GM12878 (cell line): Measurements from ENCODE around the gene TREML2. TPM values are rescaled to one million over a fixed set of nuclear protein-coding genes. Genes with fewer than 3 reads are reported as not detected.

Experiments used
- ATAC-seq: fragments of 200-7000 bp; cut with Tn5 transposase; 3 replicates; pipeline ENCODE4 v1.9.1; 2020; ENCODE audit warnings: mild to moderate bottlenecking, moderate library complexity
- BruUV-seq: library from RNA; stranded (reverse); fragments of 400-500 nt; replicated peaks from 2 replicates; lab custom pipeline; 2021; lab: Mats Ljungman, UMichigan
- CTCF ChIA-PET: fragments of 300-600 bp; sonication (Branson Sonifier 250); formaldehyde crosslinking; extraction: SDS; loops from one replicate; lab custom pipeline; 2021; ENCODE audit warnings: inconsistent platforms; lab: Yijun Ruan, JAX
- POLR2A ChIA-PET: fragments of 350-600 bp; formaldehyde crosslinking; extraction: SDS; loops from one replicate; lab custom pipeline; 2021; ENCODE audit warnings: inconsistent platforms; lab: Charles Lee
- RAD21 ChIA-PET: fragments of 300-600 bp; sonication (Branson Sonifier 250); formaldehyde crosslinking; loops from one replicate; lab custom pipeline; 2023; ENCODE audit warnings: antibody characterized with exemption; ENCODE audit not compliant: unreplicated experiment; lab: Charles Lee
- SMC1A ChIA-PET: fragments of 300-600 bp; sonication (Branson Sonifier 250); formaldehyde crosslinking; loops from one replicate; lab custom pipeline; 2023; ENCODE audit not compliant: unreplicated experiment, uncharacterized antibody; lab: Charles Lee
- DNase-seq: peaks from one replicate; pipeline ENCODE4 v3.0.0-alpha.2; 2011; ENCODE audit warnings: low read depth, low spot score
- FAIRE-seq: peaks from 3 replicates; lab custom pipeline; 2011; peaks lifted over from hg19 to GRCh38; lab: Jason Lieb, UNC
- H2AFZ ChIP-seq: 2 replicates; pipeline ENCODE4 v1.6.0; 2011; ENCODE audit warnings: low read depth, low read length, control low read depth; ENCODE audit not compliant: control insufficient read depth
- H3K27ac ChIP-seq: 2 replicates; pipeline ENCODE4 v1.5.1; 2011; ENCODE audit warnings: control low read depth; ENCODE audit not compliant: control insufficient read depth, insufficient read depth
- H3K27me3 ChIP-seq, 2 experiments: replicated peaks in 1 of 2; 2 replicates each; pipeline versions ENCODE4 v1.6.0 to v1.6.1; 2011; ENCODE audit warnings: low read length in 1 of 2; ENCODE audit not compliant: control insufficient read depth in 2 of 2, insufficient read depth in 2 of 2
- H3K36me3 ChIP-seq, 2 experiments: 2 replicates each; pipeline ENCODE4 v1.5.1; 2011; ENCODE audit warnings: low read length in 1 of 2; ENCODE audit not compliant: control insufficient read depth in 2 of 2, insufficient read depth in 2 of 2
- H3K4me1 ChIP-seq: 2 replicates; pipeline ENCODE4 v1.6.1; 2011; ENCODE audit warnings: mild to moderate bottlenecking, low read length, moderate library complexity, mixed read lengths; ENCODE audit not compliant: control insufficient read depth, insufficient read depth
- H3K4me2 ChIP-seq: 2 replicates; pipeline ENCODE4 v1.6.0; 2011; ENCODE audit warnings: control low read depth; ENCODE audit not compliant: control insufficient read depth, insufficient read depth
- H3K4me3 ChIP-seq: fragments of 200-600 bp; sonication (generic); 2 replicates; pipeline ENCODE4 v1.5.1; 2016
- H3K79me2 ChIP-seq: 2 replicates; pipeline ENCODE4 v1.6.0; 2011; ENCODE audit warnings: low read length; ENCODE audit not compliant: control insufficient read depth, insufficient read depth
- H3K9ac ChIP-seq: 2 replicates; pipeline ENCODE4 v1.8.0; 2011; ENCODE audit warnings: low read length, control low read depth, mixed read lengths; ENCODE audit not compliant: control insufficient read depth, insufficient read depth
- H3K9me3 ChIP-seq: replicated peaks from 3 replicates; pipeline ENCODE4 v1.5.1; 2011; ENCODE audit warnings: mild to moderate bottlenecking, low read length; ENCODE audit not compliant: control insufficient read depth, insufficient read depth
- H4K20me1 ChIP-seq: 2 replicates; pipeline ENCODE4 v1.6.0; 2011; ENCODE audit not compliant: control insufficient read depth, insufficient read depth
- ATF7 ChIP-seq: fragments of 450-650 bp; IDR thresholded peaks from 2 replicates; pipeline ENCODE4 v1.6.1; 2016; ENCODE audit warnings: low read depth, mild to moderate bottlenecking
- CHD1 ChIP-seq: IDR thresholded peaks from 2 replicates; pipeline ENCODE4 v1.6.1; 2012; ENCODE audit warnings: low read depth, low read length, improper control_type of control experiment
- CHD2 ChIP-seq: IDR thresholded peaks from 2 replicates; pipeline ENCODE4 v1.6.1; 2011; ENCODE audit warnings: low read depth, low read length, improper control_type of control experiment, borderline replicate concordance
- FOXK2 ChIP-seq: fragments of 450-650 bp; IDR thresholded peaks from 2 replicates; pipeline ENCODE4 v1.6.1; 2017; ENCODE audit warnings: mild to moderate bottlenecking, moderate library complexity
- FOXM1 ChIP-seq: IDR thresholded peaks from 2 replicates; pipeline ENCODE4 v1.6.1; 2012; ENCODE audit warnings: low read depth, mild to moderate bottlenecking, inconsistent platforms, low read length, moderate library complexity
- GABPA ChIP-seq: IDR thresholded peaks from 2 replicates; pipeline ENCODE4 v1.6.1; 2014; ENCODE audit warnings: antibody characterized with exemption, low read depth, mild to moderate bottlenecking, inconsistent platforms
- HDAC2 ChIP-seq: fragments of 200-600 bp; sonication (generic); IDR thresholded peaks from 2 replicates; pipeline ENCODE4 v1.6.1; 2017
- KLF5 ChIP-seq: fragments of 450-650 bp; IDR thresholded peaks from 2 replicates; pipeline ENCODE4 v1.6.1; 2014; ENCODE audit warnings: mild to moderate bottlenecking; ENCODE audit not compliant: partially characterized antibody
- MEF2A ChIP-seq: IDR thresholded peaks from 2 replicates; pipeline ENCODE4 v1.6.1; 2011; ENCODE audit warnings: low read depth, mild to moderate bottlenecking, low read length, moderate library complexity; ENCODE audit not compliant: insufficient read depth
- MYC ChIP-seq: IDR thresholded peaks from 2 replicates; pipeline ENCODE4 v1.6.1; 2011; ENCODE audit warnings: mild to moderate bottlenecking, low read length, moderate library complexity, inconsistent platforms; ENCODE audit not compliant: insufficient read depth, insufficient replicate concordance, insufficient read length, severe bottlenecking
- POLR2AphosphoS5 ChIP-seq: IDR thresholded peaks from 2 replicates; pipeline ENCODE4 v1.6.1; 2011; ENCODE audit warnings: mild to moderate bottlenecking, low read length, inconsistent platforms
- SRF ChIP-seq, 2 experiments: IDR thresholded peaks; 2 replicates each; pipeline ENCODE4 v1.6.1; 2011; ENCODE audit warnings: low read depth in 2 of 2, low read length in 2 of 2, mild to moderate bottlenecking in 1 of 2, moderate library complexity in 1 of 2
- STAT1 ChIP-seq: fragments of 450-650 bp; conservative IDR thresholded peaks from 2 replicates; pipeline ENCODE4 v1.6.1; 2014; ENCODE audit warnings: antibody characterized with exemption, mild to moderate bottlenecking
- STAT3 ChIP-seq: IDR thresholded peaks from 2 replicates; pipeline ENCODE4 v1.6.1; 2011; ENCODE audit warnings: low read depth, low read length, improper control_type of control experiment
- WGBS: methylation state at CpG from one replicate; pipeline ENCODE4 v1.1.6; 2016; ENCODE audit warnings: low lambda C conversion rate; ENCODE audit not compliant: insufficient replicate concordance, insufficient coverage; ENCODE audit errors: missing lambda C conversion rate; 5-methylcytosine and 5-hydroxymethylcytosine counted together
- in situ Hi-C: fragments of 300-500 bp; cut with MboI; formaldehyde crosslinking; loops from 9 replicates; pipeline ENCODE4 v1.14.3; 2018; ENCODE audit warnings: mixed read lengths
- intact Hi-C: fragments of 100-400 bp; cut with micrococcal nuclease; formaldehyde crosslinking; loops from one replicate; pipeline ENCODE4 v1.14.2; 2022; ENCODE audit not compliant: unreplicated experiment
- polyA plus RNA-seq, 11 experiments: library from polyadenylated mRNA; depleted of rRNA in 4 of 11; unstranded in 6 of 11; stranded (reverse) in 5 of 11; fragments of >200 nt; fragmentation: Nextera tagmentation in 4 of 11; fragmentation: Illumina TruSeq in 1 of 11; extraction: Ambion mirVana in 4 of 11; extraction: Trizol in 1 of 11; gene quantifications; 1 replicate in 1 of 11; 2 replicates in 10 of 11; pipeline versions ENCODE4 v1.2.1 to v1.2.3, GENCODE V29; 2011 to 2016; ENCODE audit warnings: inconsistent platforms in 2 of 11, missing spikeins in 2 of 11, low read depth in 1 of 11
- total RNA-seq, 4 experiments: library from RNA; depleted of rRNA in 3 of 4; stranded (reverse); fragments of >200 nt in 3 of 4; fragmentation: Illumina TruSeq in 1 of 4; extraction: Trizol in 1 of 4; gene quantifications; 2 replicates each; pipeline versions ENCODE4 v1.2.1 to v1.2.3, GENCODE V29; 2013 to 2021
- TF ChIP-seq, protein P1 (sequence below): fragments of 450-650 bp; IDR thresholded peaks from 2 replicates; pipeline ENCODE4 v1.6.1; 2018; ENCODE audit warnings: mild to moderate bottlenecking, low read depth, moderate library complexity; ENCODE audit not compliant: partially characterized antibody
- TF ChIP-seq, protein P2 (sequence below), 3 experiments: IDR thresholded peaks in 2 of 3; conservative IDR thresholded peaks in 1 of 3; 2 replicates each; pipeline ENCODE4 v1.5.1; 2011; ENCODE audit warnings: low read depth in 3 of 3, low read length in 3 of 3, mild to moderate bottlenecking in 3 of 3, control low read depth in 2 of 3, moderate library complexity in 2 of 3, inconsistent platforms in 1 of 3, mixed read lengths in 1 of 3; ENCODE audit not compliant: control insufficient read depth in 2 of 3, insufficient read depth in 1 of 3; ENCODE audit errors: extremely low read depth in 1 of 3
- TF ChIP-seq, protein P3 (sequence below): IDR thresholded peaks from 2 replicates; pipeline ENCODE4 v1.6.1; 2012; ENCODE audit warnings: mild to moderate bottlenecking, low read depth, low read length

TREML2 gene
- total and polyA plus RNA-seq, 10 of the 15 experiments (the other 5 are each of a cell fraction or from before 2014, with no cell fraction given): 0.49 to 9.1 (median 7.3) TPM

DNA sequence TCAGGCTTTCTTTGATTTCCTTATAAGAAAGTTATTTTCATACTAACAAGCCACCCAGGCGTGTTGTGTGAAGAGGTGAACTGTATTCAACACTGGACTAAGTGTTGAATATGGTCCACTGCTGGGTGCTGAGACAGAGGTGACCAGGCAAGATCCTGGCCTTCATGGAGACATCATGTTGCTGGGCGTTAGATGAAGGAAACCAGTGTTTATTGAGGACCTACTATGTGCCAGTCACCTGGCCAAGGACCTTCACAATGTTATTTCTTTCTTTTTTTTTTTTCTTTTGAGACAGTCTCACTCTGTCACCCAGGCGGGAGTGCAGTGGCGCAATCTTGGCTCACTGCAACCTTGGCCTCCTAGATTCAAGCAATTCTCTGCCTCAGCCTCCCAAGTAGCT, 44.9 kb downstream of the TREML2 start:
- POLR2A ChIA-PET: no interaction called here
- no peaks in the 10 kb centered on the region for H3K9me3 ChIP-seq
- H3K4me1 ChIP-seq: no peaks in the 10 kb centered on the region
- H3K36me3 ChIP-seq: no peaks in the 10 kb centered on the region
- SMC1A ChIA-PET: no interaction called here
- H3K27me3 ChIP-seq: no peaks in the 10 kb centered on the region
- no peaks in the 10 kb centered on the region for H3K79me2 ChIP-seq
- DNase-seq (no peak), ATAC-seq (no peak), FAIRE-seq (no peak)
- no peak overlapping the region for H3K9ac ChIP-seq
- H4K20me1 ChIP-seq: no peaks in the 10 kb centered on the region
- RAD21 ChIA-PET: no interaction called here
- no peak overlapping the region for H3K4me3 ChIP-seq
- CTCF ChIA-PET: no interaction called here
- 34% methylated on average over 4 of the region's 4 CpGs for WGBS
- H2AFZ ChIP-seq: no peak overlapping the region
- intact Hi-C loops: no loop called here
- no peak overlapping the region for H3K27ac ChIP-seq
- BruUV-seq: no TSS peak
- in situ Hi-C loops: no loop called here
- no peak overlapping the region for H3K4me2 ChIP-seq
- no peak for TF ChIP-seq STAT1
- TF ChIP-seq KLF5: no peak
- no peak for TF ChIP-seq MEF2A
- no peak for TF ChIP-seq SRF (IDR thresholded peaks at IDR 0.05; ENCODE audit: low read depth in 2 of 2, low read length in 2 of 2)
- no peak for TF ChIP-seq MYC
- TF ChIP-seq, protein P1, sequence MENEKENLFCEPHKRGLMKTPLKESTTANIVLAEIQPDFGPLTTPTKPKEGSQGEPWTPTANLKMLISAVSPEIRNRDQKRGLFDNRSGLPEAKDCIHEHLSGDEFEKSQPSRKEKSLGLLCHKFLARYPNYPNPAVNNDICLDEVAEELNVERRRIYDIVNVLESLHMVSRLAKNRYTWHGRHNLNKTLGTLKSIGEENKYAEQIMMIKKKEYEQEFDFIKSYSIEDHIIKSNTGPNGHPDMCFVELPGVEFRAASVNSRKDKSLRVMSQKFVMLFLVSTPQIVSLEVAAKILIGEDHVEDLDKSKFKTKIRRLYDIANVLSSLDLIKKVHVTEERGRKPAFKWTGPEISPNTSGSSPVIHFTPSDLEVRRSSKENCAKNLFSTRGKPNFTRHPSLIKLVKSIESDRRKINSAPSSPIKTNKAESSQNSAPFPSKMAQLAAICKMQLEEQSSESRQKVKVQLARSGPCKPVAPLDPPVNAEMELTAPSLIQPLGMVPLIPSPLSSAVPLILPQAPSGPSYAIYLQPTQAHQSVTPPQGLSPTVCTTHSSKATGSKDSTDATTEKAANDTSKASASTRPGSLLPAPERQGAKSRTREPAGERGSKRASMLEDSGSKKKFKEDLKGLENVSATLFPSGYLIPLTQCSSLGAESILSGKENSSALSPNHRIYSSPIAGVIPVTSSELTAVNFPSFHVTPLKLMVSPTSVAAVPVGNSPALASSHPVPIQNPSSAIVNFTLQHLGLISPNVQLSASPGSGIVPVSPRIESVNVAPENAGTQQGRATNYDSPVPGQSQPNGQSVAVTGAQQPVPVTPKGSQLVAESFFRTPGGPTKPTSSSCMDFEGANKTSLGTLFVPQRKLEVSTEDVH: no peak
- TF ChIP-seq POLR2AphosphoS5: no peak
- TF ChIP-seq STAT3: no peak
- TF ChIP-seq GABPA: no peak
- no peak for TF ChIP-seq CHD2
- TF ChIP-seq FOXM1: no peak
- TF ChIP-seq CHD1: no peak
- TF ChIP-seq FOXK2: no peak
- TF ChIP-seq HDAC2: no peak
- TF ChIP-seq, protein P2, sequence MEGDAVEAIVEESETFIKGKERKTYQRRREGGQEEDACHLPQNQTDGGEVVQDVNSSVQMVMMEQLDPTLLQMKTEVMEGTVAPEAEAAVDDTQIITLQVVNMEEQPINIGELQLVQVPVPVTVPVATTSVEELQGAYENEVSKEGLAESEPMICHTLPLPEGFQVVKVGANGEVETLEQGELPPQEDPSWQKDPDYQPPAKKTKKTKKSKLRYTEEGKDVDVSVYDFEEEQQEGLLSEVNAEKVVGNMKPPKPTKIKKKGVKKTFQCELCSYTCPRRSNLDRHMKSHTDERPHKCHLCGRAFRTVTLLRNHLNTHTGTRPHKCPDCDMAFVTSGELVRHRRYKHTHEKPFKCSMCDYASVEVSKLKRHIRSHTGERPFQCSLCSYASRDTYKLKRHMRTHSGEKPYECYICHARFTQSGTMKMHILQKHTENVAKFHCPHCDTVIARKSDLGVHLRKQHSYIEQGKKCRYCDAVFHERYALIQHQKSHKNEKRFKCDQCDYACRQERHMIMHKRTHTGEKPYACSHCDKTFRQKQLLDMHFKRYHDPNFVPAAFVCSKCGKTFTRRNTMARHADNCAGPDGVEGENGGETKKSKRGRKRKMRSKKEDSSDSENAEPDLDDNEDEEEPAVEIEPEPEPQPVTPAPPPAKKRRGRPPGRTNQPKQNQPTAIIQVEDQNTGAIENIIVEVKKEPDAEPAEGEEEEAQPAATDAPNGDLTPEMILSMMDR (IDR thresholded peaks at IDR 0.05 in 2 of 3, conservative IDR thresholded peaks at IDR 0.05 in 1 of 3; ENCODE audit: control insufficient read depth in 2 of 3, extremely low read depth in 1 of 3, insufficient read depth in 1 of 3, low read depth in 3 of 3, low read length in 3 of 3): no peak
- TF ChIP-seq ATF7: no peak
- TF ChIP-seq, protein P3, sequence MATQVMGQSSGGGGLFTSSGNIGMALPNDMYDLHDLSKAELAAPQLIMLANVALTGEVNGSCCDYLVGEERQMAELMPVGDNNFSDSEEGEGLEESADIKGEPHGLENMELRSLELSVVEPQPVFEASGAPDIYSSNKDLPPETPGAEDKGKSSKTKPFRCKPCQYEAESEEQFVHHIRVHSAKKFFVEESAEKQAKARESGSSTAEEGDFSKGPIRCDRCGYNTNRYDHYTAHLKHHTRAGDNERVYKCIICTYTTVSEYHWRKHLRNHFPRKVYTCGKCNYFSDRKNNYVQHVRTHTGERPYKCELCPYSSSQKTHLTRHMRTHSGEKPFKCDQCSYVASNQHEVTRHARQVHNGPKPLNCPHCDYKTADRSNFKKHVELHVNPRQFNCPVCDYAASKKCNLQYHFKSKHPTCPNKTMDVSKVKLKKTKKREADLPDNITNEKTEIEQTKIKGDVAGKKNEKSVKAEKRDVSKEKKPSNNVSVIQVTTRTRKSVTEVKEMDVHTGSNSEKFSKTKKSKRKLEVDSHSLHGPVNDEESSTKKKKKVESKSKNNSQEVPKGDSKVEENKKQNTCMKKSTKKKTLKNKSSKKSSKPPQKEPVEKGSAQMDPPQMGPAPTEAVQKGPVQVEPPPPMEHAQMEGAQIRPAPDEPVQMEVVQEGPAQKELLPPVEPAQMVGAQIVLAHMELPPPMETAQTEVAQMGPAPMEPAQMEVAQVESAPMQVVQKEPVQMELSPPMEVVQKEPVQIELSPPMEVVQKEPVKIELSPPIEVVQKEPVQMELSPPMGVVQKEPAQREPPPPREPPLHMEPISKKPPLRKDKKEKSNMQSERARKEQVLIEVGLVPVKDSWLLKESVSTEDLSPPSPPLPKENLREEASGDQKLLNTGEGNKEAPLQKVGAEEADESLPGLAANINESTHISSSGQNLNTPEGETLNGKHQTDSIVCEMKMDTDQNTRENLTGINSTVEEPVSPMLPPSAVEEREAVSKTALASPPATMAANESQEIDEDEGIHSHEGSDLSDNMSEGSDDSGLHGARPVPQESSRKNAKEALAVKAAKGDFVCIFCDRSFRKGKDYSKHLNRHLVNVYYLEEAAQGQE: no peak
